GM18508 (cell line): ENCODE measurements around the gene SH3RF1.

ENCODE experiments used
- ATAC-seq: cut with Tn5 transposase; IDR thresholded peaks from one replicate; pipeline ENCODE4 v1.9.1; 2021; ENCODE audit warnings: moderate number of reproducible peaks; ENCODE audit not compliant: insufficient read depth, unreplicated experiment

The SH3RF1 gene

DNA sequence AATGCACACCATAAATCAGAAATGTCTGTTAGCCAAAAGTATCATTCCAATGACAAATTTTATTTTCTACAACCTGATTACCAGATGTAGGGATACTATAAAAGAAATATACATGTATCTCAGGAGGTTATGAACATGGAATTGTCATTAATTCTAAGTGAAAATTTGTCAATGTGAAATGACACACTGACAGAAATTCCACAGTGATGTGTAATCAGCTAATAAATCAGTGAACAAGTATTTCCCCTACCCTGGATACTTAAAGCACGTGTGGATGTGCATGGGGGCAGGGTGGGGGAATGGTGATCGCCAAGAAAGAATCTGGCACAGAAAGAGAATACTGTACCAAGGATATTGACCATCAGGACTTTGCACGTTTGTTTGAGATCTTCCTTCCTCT lies 123.6 kb downstream of the SH3RF1 start:
- no peak for ATAC-seq

DNA sequence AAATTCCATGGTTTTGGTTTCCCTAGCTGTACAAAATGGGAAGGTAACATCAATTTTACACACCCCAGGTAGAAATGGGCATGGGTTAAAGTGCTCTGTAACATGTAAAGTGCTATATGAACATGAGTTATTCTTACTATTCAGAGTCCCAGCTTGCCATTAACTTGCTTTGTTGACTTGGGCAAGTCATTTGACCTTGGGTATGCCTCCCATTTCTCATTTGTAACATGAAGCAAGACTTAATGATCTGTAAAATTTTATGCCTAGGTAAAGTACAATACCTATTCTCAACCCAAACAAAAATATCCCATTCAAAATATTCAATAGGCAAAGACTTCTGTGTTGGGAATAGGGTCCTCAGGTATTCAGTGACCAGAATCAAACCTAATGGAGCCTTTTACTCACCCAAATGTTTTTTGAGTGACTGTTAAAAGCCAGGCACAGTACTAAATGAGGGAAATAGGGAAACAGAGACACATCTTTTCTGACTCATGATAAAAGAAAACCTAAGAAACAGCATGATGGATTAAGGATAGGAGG lies 126.6 kb downstream of the SH3RF1 start:
- no peak for ATAC-seq

DNA sequence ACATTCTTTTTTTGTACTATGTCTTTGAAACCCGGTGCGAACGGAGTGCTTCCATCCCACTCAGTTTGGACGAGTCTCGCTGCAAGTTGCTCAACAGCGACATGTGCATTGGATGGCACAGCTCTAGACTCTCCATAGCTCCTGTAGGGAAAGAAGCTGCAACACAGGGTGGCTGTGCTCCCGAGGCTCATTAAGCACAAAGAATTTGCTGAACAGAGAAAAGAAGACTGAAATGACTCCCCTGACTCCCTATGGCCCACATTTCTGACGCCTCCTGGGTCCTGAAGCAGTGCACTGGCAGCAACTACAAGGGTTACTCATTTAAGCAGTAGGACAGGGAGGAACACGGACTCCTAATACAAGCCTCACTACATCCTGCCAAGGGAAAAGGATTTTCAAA lies 127.4 kb downstream of the SH3RF1 start:
- no peak for ATAC-seq

DNA sequence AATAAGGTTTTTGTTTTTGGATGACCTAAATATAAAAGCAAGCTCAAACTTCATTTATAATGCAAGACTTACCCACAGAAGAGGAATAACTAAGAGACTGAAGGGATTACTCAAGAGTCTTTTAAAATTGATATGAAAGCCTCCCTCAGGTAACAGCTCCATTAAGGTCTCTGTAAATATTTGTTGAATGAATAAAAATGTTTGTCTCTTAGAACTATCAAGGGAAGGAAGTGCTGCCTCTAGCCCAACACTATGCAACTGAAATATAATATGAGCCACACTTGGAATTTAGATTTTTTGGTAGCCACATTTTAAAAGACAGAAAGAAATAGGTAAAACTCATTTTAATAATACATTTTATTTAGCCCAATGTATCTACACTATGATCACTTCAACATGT lies 127.8 kb downstream of the SH3RF1 start:
- ATAC-seq, result no peak

DNA sequence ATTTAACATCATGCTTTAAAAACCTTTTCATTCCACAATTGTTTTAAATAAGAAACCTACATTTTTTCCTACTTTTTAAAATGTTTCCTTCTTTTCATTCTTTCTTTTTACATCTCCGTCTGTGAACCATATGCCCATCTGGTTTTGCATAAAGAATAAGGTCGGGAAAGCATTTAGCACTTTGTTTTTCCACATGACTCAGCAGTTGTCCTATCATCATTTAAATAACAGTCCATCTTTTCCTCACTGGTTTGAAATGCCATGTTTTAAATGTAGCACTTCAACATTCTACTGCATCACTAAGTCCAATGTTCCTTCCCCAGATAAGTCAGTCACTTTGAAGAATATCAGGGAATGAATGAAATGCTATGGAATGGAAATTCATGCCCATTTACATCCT lies 128.4 kb downstream of the SH3RF1 start:
- no peak for ATAC-seq

DNA sequence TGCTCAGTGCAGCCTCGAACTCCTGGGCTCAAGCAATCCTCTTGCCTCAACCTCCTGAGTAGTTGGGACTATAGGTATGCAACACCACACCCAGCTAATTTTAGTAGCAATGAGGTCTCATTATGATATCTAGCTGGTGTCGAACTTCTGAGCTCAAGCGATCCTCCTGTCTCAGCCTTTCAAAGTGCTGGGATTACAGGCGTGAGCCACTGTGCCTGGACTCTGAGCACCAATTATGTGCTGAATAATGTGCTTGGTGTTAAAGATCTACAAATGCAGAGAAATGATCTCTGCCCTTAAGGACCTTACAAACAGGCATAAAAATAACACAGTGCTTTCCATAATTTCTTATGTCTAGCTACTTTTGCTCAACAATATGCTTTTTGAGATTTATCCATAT lies 131.7 kb downstream of the SH3RF1 start:
- no peak for ATAC-seq

DNA sequence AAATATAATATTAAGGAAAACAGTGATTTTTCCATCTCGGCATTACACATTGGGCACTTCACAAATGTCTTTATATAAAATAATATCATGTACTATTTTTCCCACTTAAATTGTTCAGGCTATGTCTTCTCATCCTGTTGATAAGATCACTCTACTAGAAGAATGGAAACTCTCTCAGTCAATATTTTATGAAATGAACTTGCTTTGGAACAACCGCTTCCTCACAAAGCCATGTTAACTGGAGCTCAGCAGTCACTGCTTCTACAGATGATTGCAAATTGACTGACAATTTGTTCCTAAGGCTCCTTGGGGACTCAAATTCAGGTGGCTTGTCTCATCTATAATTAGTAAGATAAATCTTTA lies 133.2 kb downstream of the SH3RF1 start:
- ATAC-seq, result no peak

DNA sequence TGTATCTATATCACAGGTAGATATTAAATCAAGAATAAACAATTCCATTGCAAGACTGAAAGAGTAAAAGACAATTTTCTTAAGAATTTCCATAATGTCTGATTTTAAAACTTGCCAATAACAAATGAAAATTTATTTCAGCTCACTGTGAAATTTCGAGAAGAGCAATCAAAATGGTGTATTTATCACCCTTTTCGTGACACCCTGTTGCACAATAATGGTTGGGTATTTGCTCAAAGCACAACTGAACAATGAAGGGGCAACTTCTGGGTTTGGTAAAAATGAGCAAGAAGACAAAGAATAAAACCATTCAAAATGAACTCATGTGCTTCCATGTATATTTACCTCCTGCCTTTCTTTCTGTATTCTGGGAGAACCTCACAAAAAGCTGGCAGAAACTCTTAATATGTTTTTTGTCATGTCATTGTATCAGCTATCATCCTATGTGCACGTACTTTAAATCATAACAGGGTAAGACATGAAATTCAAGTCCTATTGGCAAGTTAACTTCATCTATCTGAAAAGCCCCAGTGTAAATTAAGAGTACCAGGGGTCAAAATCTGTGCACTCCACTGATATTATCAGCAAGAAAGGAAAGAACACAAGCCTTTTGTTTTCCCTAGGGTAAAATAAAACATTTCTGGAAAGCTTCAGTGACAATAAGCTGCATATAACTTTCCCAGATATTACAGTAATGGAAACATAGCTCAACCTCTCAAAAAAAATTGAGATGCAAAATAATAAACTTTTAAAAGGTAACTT lies 133.8 kb downstream of the SH3RF1 start:
- ATAC-seq, result no peak

DNA sequence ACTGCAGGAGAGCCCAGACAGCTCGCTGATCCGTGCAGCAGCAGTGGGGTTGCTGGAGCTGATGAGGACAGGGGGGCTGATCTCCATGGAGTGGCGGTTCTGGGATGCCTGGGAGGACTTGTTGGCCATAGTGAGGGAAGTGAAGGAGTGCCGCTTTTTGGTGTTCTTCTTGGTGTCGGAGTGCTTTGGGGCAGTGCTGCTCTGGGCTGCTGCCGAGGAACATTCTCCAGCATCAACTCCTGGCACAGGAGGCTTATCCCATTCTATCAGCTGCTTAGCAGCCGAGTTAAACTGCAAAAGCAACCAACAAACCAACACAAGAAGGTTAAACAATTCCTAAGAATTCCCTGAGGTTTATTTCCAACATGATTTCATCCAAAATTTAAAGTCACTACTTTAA lies 134.4 kb downstream of the SH3RF1 start:
- ATAC-seq, result no peak

DNA sequence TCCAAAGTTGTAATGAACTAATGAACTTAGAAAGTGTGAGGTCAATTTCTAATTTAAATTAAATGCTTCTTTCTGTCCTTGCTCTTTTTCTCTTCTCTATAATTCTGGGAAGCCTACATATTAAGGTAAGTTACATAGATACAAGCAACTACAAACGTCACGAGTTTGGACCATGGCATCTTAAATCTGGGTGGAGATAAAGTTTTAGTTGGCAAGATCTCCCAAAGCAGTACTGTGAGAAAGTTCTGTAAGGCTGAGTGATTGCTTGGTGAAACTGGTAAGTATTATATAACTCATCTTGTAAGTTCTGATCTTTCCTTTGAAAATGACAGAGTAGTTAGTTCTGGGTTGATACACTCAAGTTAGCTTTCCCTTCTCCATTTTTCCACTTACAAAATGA lies 135.0 kb downstream of the SH3RF1 start:
- ATAC-seq, result no peak

DNA sequence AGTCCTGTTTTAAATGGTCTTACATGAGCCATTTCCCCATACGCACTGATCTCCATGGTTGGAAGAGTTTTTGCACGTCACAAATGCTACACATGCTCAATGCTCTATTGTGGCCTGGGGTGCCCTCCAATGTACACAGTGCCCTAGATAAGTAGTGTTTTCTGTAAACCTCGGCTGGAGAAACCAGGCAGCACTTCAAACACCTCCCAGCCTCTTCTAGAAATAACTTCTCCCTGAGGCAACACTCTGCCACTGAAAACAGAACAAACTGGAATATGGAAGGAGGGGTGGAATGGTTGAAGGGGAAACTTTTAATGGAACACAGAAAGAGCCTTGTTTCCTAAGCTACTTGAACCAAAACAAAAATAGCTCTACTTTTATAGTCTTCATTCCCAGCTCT lies 136.8 kb downstream of the SH3RF1 start:
- ATAC-seq, result no peak

DNA sequence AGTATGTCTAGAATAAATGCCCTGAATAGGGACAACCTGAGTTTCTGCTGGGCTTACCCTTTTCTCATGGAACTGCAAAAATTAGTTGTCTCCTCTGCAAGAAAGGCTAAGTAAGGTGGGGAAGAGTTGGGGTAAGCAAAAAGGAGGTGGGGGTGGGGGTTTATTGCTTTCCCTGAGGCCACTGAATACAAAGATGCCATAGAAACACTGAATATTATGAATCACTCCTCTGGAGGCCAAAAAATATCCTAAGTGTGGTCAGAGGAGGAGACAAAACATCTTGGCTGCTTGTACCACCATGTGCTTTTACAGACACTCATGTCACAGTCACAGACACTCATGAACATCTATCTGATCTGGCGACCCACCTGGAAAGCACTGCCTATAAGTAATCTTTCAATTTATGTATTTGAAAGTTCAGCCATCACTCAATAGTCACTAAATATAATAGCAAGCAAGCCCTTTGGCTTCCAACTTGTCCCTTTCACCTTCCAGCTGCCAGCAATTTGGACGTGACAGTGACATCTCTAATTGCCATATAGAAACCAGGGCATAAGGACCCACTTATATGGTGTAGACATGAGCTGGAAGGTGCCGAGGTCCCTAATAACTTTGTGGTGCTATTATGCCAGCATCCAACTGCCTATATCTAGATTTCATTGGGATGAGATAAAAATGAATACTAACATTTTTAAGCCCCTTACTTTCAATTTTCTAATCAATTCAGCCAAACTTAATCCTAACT lies 138.0 kb downstream of the SH3RF1 start:
- ATAC-seq, result no peak

DNA sequence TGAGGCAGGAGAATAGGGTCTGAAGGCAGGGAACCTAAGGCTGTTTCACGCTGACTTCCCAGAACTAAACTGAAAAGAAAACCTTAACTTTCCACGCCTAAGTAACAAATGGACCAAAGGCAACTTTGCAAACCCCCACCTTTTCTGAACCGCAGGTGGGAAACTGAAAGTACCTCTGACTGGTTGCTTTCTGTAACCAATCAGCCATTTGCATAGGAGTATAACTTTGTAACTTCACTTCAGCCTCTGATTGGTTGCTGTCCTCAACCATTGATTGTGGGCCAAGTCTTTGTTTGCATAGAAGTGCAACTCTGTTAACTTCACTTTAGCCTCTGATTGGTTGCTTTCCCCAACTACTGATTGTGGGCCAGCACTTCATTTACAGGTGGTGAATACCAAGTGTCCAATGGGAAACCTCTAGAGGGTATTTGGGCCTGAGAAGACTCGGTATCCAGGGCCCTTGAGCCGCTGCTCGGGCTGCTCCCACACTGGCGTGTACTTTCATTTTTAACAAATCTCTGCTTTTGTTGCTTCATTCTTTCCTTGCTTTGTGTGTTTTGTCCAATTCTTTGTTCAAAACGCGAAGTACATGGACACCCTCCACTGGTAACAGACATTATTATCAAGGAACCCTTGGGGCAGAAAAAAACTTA lies 139.1 kb downstream of the SH3RF1 start:
- no peak for ATAC-seq

DNA sequence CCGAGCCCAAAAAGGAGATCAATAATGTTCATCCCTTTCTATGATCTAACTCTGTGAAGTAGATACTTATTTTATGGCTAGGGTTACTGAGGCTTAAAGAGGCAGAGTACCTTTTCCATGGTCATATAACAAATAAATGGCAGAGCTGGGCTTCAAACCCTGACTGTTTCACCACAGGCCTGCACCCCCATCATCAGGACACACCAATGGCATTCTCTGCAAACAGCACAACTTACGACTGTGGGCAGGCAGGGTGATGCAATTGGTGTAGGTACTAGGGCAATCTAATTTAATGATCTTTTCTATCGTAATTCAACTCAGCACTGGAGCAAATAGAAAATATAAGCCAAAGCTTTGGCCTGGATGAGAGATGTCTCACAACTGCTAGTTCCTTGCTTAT lies 141.9 kb downstream of the SH3RF1 start:
- ATAC-seq, result no peak

DNA sequence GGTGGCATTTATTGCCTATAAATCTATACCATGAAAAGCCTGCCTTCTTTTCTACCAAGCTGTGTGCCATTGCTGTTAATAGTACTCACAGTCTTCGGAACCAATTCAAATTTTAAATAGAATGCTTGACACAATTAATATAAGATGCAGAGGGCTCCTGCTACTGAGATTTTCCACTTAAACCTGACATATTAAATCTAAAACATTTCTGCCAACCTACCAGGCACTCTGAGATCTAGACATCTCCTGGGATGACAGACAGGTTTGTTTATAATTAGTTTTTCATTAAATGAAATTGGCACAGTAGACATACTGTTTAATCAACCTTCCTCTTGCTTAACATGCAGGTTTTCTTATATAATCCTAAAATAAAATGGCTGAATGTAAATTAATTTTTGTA lies 143.4 kb downstream of the SH3RF1 start:
- ATAC-seq, result no peak

DNA sequence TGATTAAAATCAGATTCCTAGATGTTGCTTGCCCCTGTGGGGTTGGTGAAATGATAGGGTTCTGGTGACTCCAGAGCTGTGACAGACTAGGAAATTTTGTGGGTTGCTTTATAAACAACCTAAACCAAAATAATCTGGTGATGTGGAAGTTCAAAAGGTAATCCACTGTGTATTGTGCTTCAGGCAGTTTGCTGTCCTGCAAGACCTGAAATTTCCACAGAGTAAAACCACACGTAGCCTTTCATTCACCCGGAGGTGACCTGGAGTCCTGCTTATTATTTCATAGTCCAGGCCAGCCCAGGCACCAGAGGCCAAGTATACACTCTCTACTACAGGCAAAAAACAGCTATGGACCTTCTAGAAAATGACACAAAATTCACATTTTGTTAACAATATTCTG lies 146.1 kb downstream of the SH3RF1 start:
- ATAC-seq, result no peak

DNA sequence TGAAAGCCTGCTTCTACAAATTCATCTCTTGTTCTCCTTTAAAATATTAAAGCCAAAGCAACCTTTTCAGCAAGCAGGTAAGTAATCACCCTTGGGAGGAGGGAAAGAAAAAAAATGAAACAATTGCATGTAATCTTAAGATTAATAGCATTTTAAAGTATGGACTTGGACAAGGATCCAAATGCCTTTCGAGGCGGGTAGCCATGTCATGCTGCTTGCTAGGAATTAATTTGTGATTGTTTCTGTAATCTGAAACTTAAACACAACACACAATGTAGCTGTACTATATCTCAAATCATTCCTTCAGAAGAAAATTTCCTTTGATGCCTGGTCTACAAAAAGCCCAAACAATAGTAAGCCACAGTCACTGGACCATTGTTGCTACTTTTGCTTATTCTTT lies 148.3 kb downstream of the SH3RF1 start:
- no peak for ATAC-seq

DNA sequence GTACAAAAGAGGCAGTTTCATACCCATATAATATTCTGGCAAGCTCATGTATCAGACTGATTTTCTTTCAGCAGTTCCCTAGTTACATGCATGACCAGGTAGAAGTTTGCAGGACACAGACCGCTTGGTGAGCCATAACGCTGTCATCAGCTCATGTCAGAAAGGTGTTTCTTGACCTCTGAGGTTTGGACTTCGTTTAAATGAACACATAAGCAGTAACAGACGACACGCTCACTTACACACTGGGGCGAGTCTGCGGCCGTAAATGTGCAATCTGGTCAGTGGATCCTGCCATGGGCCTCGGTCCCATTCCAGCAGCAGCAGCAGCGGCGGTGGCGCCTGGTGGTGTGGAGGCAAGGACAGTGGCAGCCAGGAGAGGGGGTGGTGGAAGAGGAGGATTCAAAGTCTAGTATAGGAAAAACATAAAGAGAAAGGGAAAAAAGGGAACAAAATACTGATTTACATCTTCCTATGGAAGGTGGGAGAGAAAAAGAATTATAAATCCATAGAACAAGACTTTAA lies 148.8 kb downstream of the SH3RF1 start:
- ATAC-seq, result no peak

DNA sequence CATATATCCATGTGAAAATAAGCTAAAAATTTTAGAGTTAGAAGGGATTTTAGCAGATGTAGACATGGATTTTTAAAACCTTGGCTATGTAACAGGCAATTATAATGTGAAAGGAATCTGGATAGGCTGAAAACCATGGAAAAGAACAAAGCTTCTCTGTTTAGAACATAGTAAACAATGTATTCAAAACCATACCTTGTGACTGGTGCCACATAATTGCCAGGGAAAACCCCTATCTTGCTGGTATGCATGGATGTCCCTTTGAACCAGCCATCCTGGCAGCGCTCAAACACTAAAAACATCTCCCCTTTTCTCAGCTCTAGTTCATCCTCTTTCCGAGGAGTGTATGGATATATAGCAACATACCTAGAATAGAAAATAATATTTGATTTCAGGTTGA lies 150.1 kb downstream of the SH3RF1 start:
- no peak for ATAC-seq

DNA sequence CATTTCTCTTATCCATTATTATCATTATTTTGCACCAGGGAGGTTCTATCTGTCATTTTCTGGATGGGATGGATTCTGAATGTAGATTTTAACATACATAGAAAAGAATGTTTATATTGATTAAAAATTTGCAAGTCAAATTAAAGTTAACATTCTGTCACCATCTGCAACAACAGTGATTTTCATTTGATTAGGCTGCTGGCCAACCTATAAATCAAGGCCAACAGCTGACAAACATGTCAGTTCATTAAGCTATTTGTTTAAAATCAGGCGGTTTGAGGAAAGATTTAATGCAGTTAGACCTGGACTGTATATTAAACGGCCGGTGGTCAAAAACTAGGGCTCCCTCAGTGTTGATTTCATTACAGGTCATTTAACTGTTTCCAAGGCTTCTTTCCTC lies 151.2 kb downstream of the SH3RF1 start:
- ATAC-seq, result no peak

DNA sequence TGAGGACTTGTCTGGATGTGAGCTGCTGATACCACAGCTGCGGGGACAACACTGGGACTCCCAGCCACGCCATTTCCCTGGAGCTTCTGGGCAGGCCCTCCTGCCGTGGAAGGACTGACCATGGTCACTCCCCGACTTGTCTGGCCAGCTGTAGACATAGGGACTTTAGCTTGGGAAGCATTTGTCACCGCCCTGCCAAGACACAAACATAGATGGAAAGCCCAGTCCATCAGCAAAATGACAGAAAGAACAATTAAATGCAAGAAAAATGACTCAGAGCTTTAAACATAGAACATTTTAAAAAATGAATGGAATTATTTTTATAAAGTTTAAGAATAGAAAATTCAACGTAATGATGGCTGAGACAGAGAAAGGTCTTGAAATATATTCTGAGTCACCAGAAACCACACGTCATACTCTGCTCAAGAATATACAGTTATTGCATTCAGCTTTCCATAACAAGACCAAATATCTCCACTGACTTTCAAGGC lies 153.1 kb downstream of the SH3RF1 start:
- no peak for ATAC-seq
